GM12874 (cell line): ENCODE measurements around the gene SIRPB2.

Experiments
- CTCF ChIP-seq: IDR thresholded peaks from 2 replicates; pipeline ENCODE4 v1.5.1; 2011; ENCODE audit warnings: low read depth, mild to moderate bottlenecking, control low read depth, low read length, moderate library complexity; ENCODE audit not compliant: insufficient read depth

The SIRPB2 gene

GRCh38 chr20:1448081-1448620 lies 43.1 kb downstream of the SIRPB2 start:
- no peak for TF ChIP-seq CTCF

GRCh38 chr20:1446536-1446935 lies 44.7 kb downstream of the SIRPB2 start:
- TF ChIP-seq CTCF: no peak

GRCh38 chr20:1443085-1443484 lies 48.1 kb downstream of the SIRPB2 start:
- no peak for TF ChIP-seq CTCF

GRCh38 chr20:1442304-1442703 lies 48.9 kb downstream of the SIRPB2 start:
- TF ChIP-seq CTCF: no peak

GRCh38 chr20:1441133-1441532 lies 50.1 kb downstream of the SIRPB2 start:
- TF ChIP-seq CTCF: no peak

- TF ChIP-seq CTCF: peak; percentile 58
Observed at GRCh38 chr20:1440024-1440423, 51.2 kb downstream of the SIRPB2 start.

GRCh38 chr20:1438361-1438760 lies 52.9 kb downstream of the SIRPB2 start:
- TF ChIP-seq CTCF: no peak
